Right hindlimb (tissue), 1 donor: ENCODE data around the gene ZFYVE28.
"Not testable (repeated sequence)": the region's sequence is repeated elsewhere in the genome, so short reads cannot be mapped to it uniquely, and the experiment has no call there.

ENCODE experiments used
- DNase-seq: peaks from one replicate; pipeline ENCODE4 v3.0.0-alpha.2; 2018

The ZFYVE28 gene

DNA sequence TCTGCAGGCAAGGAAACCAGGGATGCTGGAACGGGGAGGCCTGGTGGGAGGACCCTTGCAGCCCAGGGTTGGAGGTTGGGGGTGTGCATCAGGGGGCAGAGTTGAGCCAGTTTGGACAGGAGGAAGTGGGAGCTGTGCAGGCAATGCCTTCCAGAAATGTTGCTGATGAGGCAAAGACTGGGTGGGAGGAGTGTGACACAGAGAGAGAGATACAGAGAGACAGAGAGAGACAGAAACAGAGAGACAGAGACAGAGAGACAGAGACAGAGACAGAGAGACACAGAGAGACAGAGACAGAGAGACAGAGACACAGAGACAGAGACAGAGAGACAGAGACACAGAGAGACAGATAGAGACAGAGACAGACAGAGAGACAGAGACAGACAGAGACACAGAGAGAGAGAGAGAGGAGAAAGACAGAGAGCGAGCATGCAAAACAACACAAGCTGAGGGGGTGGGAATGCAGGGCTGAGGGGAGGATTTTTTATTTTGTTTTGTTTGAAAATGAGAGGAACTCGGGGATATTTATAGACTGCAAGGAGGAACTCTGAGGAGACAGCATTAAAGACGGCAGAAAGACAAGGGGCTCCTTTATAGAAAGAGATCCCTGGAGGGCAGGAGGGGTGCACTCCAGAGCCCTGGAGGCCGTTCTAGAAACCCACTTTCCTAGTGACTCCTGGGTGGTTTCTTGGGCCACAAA is 174.6 kb downstream of the ZFYVE28 start:
- DNase-seq, result peak; percentile 74

DNA sequence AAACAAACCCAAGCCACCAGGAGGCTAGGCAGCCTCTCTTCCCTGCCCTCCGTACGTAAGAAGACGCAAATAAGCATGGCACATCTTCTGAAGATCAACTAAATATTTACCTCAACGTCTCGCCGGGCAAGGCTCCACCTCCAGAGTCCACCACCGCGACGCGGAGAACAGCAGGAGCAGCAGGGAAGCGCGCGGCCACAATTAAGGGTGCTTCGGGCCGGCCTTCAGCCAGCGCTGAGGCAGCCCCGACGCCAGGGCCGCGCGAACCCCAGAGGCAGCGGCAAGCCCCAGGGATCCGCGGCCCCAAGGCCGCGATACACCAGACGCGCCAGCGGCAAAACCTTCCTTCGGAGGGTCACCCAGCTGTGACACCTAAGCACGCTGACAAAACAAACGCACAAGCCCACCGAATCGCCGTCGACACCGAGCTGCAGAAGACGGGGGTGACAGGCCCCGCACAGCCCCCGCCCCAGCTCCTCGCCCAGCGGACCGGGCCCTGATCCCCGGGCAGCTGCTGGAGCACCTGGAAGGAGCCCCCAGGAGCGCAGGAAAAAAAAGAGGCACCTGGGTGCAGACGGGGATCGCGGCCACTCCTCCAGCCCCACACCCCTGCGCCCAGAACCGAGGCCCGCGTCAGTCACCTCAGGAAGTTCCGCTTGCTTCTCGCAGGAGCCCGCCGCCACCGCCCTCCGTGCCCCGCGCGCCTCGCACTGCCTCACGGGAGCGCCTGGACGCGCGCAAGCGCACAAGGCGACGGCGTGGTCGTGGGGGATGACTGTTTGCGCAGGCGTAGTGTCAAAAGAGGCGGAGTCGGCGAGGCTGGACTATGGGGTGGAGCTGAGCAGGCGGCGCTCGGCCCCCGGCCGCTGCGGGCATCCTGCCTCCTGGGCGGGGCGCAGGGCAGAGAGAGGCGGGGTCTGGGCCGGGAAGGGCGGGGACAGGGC is 176.8 kb downstream of the ZFYVE28 start, which contains the start of the genes HAUS3 and POLN:
HAUS3 (minus strand) TSS at position 712 of the 944 bp plus-strand sequence. CDS start 1,175 bp downstream, outside the sequence.
POLN (minus strand) TSS at position 712 of the 944 bp plus-strand sequence. CDS start 12,890 bp downstream, outside the sequence.
- DNase-seq, result peak; percentile 99

DNA sequence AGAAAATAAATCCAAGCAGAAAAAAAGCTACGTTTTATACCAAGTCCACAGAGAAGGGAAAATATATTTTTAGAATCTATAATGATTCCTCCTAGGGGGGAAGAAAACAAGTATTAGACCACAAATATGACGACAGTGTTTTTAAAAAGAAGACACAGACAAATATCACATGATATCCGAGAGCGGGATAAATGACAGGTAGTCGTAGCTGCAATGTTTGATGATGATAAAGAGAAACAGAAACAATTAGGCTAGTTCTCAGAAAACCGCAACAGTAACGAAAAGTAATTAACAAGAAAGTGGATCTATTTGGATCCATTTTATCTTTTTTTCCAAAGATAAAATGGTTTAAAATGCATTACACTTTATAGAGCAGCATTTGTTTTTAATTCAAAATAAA is 177.4 kb downstream of the ZFYVE28 start:
- DNase-seq, result no peak

DNA sequence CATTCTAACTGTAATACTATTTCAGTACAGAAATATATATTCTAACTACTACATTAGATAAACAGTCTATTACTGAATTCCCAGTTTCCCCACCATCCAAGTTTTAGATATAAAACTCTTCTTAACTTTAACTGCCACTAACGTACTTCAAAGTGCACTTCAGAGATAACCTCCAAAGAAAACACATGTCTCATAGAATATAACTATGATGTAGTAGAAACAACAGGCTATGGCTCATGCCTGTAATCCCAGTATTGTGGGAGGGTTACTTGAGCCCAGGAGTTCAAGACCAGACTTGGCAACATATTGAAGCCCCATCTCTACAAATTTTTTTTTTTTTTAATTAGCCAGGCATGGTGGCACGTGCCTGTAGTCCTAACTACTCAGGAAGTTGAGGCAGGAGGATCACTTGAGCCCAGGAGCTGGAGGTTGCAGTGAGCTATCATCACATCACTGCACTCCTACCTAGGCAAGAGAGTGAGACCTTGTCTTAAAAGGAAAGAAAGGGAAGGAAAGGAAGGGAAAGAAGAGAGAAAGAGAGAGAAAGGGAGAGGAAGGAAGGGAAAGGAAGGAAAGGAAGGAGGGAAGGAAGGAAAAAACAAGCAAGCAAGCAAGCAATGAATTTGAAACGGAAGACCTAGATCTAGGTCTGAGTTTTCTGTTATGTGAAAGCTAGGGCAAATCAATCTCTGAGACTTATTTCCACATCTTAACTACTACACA is 181.3 kb downstream of the ZFYVE28 start:
- no peak for DNase-seq

DNA sequence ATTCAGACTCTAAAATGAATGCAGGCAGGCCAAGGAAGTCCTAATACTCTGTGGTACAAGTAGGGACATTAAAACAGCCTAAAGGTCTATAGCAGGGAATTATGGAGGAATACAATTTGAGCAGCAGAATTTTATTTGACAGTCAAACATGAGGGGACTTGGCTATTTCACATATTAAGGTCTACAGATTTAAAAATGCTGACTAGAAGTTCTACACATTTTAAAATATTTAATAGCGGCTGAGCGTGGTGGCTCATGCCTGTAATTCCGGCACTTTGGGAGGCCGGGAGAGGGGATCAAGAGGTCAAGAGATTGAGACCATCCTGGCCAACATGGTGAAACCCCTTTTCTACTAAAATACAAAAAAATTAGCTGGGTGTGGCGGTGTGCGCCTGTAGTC is 187.4 kb downstream of the ZFYVE28 start:
- no peak for DNase-seq

DNA sequence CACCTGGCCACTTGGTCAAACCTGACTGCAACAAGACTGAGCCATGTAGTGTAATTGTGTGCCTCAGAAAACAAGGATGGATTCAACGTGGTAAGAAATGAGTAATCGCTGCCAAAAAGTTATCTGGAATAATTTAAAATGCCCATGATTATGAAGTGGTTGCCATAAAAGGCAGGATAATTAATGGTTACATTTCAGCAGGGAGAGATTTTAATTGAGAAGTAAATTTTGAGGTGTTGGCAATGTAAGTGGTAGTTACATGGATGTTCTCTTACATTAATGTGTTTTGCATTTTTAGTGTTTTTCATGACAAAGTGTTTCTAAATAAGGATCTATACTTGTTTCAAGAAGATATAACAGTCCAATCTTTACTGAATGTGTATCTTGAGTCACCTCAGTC is 192.2 kb downstream of the ZFYVE28 start:
- no peak for DNase-seq

DNA sequence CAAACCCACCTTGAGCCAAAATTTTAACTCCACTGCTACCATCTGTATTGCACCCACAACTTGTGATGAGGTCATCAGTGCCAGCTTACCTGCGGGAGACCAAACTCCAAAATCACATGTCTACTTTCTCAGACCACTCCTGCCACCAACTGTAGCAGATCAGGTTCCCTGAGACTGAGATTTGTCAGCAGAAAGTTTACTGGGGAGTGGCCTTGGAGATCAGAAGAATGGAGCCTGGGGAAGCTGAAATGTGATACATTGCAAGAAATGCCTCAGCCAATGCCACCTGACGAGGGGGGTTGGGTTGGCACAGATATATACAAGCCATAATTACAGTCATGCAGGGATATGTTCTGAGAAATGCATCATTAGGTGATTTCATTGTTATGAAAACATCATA is 195.6 kb downstream of the ZFYVE28 start:
- no peak for DNase-seq

DNA sequence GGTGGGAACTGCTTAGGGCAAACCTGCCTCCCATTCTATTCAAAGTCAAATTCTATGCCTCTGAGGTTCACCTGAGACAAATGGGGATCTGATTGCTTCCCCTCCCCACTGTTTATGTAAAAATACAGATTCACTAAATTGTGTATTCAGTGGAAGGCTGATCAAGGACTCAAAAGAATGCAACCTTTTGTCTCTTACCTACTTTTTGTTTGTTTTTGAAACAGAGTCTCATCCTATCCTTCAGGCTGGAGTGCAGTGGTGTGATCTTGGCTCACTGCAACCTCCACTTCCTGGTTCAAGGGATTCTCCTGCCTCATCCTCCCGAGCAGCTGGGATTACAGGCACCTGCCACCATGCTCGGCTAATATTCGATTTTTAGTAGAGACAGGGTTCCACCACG is 197.1 kb downstream of the ZFYVE28 start:
- DNase-seq, result not testable (repeated sequence)

DNA sequence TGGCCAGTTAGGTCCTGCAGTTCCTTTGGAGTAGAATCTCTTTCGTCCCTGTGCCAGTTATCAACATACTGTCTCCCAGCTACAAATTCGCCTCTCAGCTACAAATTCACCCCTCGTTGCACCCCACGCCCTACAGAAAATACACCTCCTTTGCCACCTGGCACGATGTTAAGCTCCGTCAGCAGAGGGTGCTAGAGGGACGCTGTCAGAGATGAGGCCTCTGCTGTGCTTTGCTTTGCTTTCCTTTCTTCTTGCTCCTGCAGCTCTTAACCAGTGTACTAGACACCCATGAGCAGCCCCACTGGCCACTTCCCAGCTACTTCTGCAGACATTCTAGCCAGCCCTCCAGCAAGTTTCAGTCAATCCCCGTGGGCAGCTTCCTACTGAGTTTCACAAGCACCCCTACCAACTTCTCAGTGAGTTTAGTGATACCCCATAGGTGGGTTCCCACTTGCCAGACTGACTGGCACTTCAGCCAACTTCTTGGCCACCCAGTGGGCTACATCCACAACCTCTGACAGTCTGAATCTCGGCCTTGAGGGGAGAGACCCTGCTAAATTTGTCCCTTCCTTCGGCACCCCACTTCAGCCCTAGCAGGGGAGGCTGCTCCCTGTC is 198.3 kb downstream of the ZFYVE28 start:
- DNase-seq, result peak; percentile 75
